HG03139 (cell line): ENCODE data around the gene SELENOT.
"Not testable (repeated sequence)": the region's sequence is repeated elsewhere in the genome, so short reads cannot be mapped to it uniquely, and the experiment has no call there.

Experiments
- ATAC-seq: cut with Tn5 transposase; IDR thresholded peaks from one replicate; pipeline ENCODE4 v1.9.1; 2021; ENCODE audit not compliant: unreplicated experiment

Gene SELENOT

GRCh38 chr3:150607267-150608065, 4.3 kb downstream of the SELENOT start:
- ATAC-seq: no peak

GRCh38 chr3:150609988-150610387, 6.9 kb downstream of the SELENOT start:
- ATAC-seq: no peak

- ATAC-seq: no peak
Observed at GRCh38 chr3:150610785-150611184, 7.7 kb downstream of the SELENOT start.

- ATAC-seq: no peak
Observed at GRCh38 chr3:150611666-150612065, 8.5 kb downstream of the SELENOT start.

GRCh38 chr3:150612494-150612893, 9.4 kb downstream of the SELENOT start:
- ATAC-seq: no peak

GRCh38 chr3:150613034-150613433, 9.9 kb downstream of the SELENOT start:
- ATAC-seq: no peak

GRCh38 chr3:150613709-150614480, 10.8 kb downstream of the SELENOT start:
- ATAC-seq: no peak

GRCh38 chr3:150620002-150620689, 17.0 kb downstream of the SELENOT start:
- no peak for ATAC-seq

- not testable (repeated sequence) for ATAC-seq
Observed at GRCh38 chr3:150622955-150623354, 19.8 kb downstream of the SELENOT start.

GRCh38 chr3:150623945-150624344, 20.8 kb downstream of the SELENOT start:
- no peak for ATAC-seq

- ATAC-seq: no peak
Observed at GRCh38 chr3:150626148-150626930, 23.2 kb downstream of the SELENOT start.

- ATAC-seq: no peak
Observed at GRCh38 chr3:150627557-150627956, 24.4 kb downstream of the SELENOT start.

GRCh38 chr3:150631515-150632221, 28.5 kb downstream of the SELENOT start:
- no peak for ATAC-seq

GRCh38 chr3:150635076-150635475, 32.0 kb downstream of the SELENOT start:
- ATAC-seq: no peak

GRCh38 chr3:150635526-150635925, 32.4 kb downstream of the SELENOT start:
- no peak for ATAC-seq

GRCh38 chr3:150636258-150636657, 33.1 kb downstream of the SELENOT start:
- no peak for ATAC-seq

GRCh38 chr3:150639262-150639661, 36.1 kb downstream of the SELENOT start:
- ATAC-seq: no peak

- no peak for ATAC-seq
Observed at GRCh38 chr3:150640256-150640655, 37.1 kb downstream of the SELENOT start.

GRCh38 chr3:150653110-150653561, 50.0 kb downstream of the SELENOT start:
- peak; percentile 77 for ATAC-seq

GRCh38 chr3:150656316-150656715, 53.2 kb downstream of the SELENOT start:
- no peak for ATAC-seq
